WTC11 (cell line): ENCODE data around the gene OIT3.

Source experiments
- CREM ChIP-seq: sonication (generic); formaldehyde crosslinking; IDR thresholded peaks from 2 replicates; pipeline ENCODE4 v1.8.1; 2022; ENCODE audit warnings: mild to moderate bottlenecking, missing genetic modification reagents, moderate library complexity
- FOXJ3 ChIP-seq: sonication (generic); formaldehyde crosslinking; IDR thresholded peaks from 2 replicates; pipeline ENCODE4 v1.9.0; 2021; ENCODE audit warnings: missing genetic modification reagents, mild to moderate bottlenecking, borderline replicate concordance
- FOXK1 ChIP-seq: sonication (generic); formaldehyde crosslinking; IDR thresholded peaks from 2 replicates; pipeline ENCODE4 v1.8.0; 2022; ENCODE audit warnings: mild to moderate bottlenecking, moderate library complexity, missing genetic modification reagents
- KAT7 ChIP-seq: sonication (generic); formaldehyde crosslinking; IDR thresholded peaks from 2 replicates; pipeline ENCODE4 v1.8.1; 2023; ENCODE audit warnings: missing genetic modification reagents, mild to moderate bottlenecking, borderline replicate concordance
- NFYB ChIP-seq: sonication (generic); formaldehyde crosslinking; conservative IDR thresholded peaks from 2 replicates; pipeline ENCODE4 v1.8.0; 2022; ENCODE audit warnings: low read depth, missing genetic modification reagents
- SOX15 ChIP-seq: fragments of 250-450 bp; sonication (Bioruptor Pico); IDR thresholded peaks from 2 replicates; pipeline ENCODE4 v1.9.0; 2021; ENCODE audit warnings: mild to moderate bottlenecking
- TF ChIP-seq, protein P1 (sequence below): sonication (generic); formaldehyde crosslinking; IDR thresholded peaks from 2 replicates; pipeline ENCODE4 v1.8.1; 2023; ENCODE audit warnings: mild to moderate bottlenecking, missing genetic modification reagents, moderate library complexity
- TF ChIP-seq, protein P2 (sequence below): sonication (generic); formaldehyde crosslinking; IDR thresholded peaks from 2 replicates; pipeline ENCODE4 v1.8.1; 2022; ENCODE audit warnings: mild to moderate bottlenecking, moderate library complexity, missing genetic modification reagents
- TF ChIP-seq, protein P3 (sequence below): fragments of 200-600 bp; IDR thresholded peaks from 2 replicates; pipeline ENCODE4 v1.8.0; 2022; ENCODE audit warnings: antibody characterized with exemption
- TF ChIP-seq, protein P4 (sequence below): fragments of 250-450 bp; sonication (Bioruptor Pico); IDR thresholded peaks from 2 replicates; pipeline ENCODE4 v1.9.0; 2021; ENCODE audit warnings: moderate library complexity, mild to moderate bottlenecking, inconsistent platforms, borderline replicate concordance
- TF ChIP-seq, protein P5 (sequence below): sonication (generic); formaldehyde crosslinking; IDR thresholded peaks from 2 replicates; pipeline ENCODE4 v1.8.1; 2023; ENCODE audit warnings: mild to moderate bottlenecking, missing genetic modification reagents
- TF ChIP-seq, protein P6 (sequence below): sonication (generic); formaldehyde crosslinking; IDR thresholded peaks from 2 replicates; pipeline ENCODE4 v1.8.0; 2022; ENCODE audit warnings: mild to moderate bottlenecking, missing genetic modification reagents

DNA sequence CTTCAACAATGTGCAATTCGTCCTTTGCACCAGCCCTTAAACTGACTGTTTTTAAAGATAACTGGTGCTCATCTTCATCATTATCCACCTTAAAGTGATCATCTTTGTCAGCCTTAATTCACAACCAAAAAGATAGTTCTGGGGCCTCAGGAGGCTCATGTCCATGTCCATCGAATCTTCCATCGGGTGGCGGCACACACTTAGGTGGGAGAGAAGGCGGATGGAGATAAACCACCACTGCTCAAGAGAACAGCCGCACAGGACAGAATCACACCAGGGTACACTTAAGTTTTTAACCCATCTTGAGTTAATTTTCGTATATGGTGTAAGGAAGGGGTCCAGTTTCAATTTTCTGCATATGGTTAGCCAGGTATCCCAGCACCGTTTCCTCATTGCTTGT lies 24.8 kb downstream of the OIT3 start:
- TF ChIP-seq, protein P1, sequence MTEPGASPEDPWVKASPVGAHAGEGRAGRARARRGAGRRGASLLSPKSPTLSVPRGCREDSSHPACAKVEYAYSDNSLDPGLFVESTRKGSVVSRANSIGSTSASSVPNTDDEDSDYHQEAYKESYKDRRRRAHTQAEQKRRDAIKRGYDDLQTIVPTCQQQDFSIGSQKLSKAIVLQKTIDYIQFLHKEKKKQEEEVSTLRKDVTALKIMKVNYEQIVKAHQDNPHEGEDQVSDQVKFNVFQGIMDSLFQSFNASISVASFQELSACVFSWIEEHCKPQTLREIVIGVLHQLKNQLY (CRISPR knock-in tag), result no peak
- TF ChIP-seq CREM (no peak), FOXK1 (CRISPR knock-in tag) (no peak), NFYB (no peak), KAT7 (CRISPR knock-in tag) (no peak), SOX15 (CRISPR knock-in tag) (no peak), FOXJ3 (CRISPR knock-in tag) (no peak)
- TF ChIP-seq, protein P2, sequence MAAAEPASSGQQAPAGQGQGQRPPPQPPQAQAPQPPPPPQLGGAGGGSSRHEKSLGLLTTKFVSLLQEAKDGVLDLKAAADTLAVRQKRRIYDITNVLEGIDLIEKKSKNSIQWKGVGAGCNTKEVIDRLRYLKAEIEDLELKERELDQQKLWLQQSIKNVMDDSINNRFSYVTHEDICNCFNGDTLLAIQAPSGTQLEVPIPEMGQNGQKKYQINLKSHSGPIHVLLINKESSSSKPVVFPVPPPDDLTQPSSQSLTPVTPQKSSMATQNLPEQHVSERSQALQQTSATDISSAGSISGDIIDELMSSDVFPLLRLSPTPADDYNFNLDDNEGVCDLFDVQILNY (CRISPR knock-in tag), result no peak
- TF ChIP-seq, protein P3, sequence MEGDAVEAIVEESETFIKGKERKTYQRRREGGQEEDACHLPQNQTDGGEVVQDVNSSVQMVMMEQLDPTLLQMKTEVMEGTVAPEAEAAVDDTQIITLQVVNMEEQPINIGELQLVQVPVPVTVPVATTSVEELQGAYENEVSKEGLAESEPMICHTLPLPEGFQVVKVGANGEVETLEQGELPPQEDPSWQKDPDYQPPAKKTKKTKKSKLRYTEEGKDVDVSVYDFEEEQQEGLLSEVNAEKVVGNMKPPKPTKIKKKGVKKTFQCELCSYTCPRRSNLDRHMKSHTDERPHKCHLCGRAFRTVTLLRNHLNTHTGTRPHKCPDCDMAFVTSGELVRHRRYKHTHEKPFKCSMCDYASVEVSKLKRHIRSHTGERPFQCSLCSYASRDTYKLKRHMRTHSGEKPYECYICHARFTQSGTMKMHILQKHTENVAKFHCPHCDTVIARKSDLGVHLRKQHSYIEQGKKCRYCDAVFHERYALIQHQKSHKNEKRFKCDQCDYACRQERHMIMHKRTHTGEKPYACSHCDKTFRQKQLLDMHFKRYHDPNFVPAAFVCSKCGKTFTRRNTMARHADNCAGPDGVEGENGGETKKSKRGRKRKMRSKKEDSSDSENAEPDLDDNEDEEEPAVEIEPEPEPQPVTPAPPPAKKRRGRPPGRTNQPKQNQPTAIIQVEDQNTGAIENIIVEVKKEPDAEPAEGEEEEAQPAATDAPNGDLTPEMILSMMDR, result no peak
- TF ChIP-seq, protein P4, sequence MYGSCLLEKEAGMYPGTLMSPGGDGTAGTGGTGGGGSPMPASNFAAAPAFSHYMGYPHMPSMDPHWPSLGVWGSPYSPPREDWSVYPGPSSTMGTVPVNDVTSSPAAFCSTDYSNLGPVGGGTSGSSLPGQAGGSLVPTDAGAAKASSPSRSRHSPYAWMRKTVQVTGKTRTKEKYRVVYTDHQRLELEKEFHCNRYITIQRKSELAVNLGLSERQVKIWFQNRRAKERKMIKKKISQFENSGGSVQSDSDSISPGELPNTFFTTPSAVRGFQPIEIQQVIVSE, result no peak
- TF ChIP-seq, protein P5, sequence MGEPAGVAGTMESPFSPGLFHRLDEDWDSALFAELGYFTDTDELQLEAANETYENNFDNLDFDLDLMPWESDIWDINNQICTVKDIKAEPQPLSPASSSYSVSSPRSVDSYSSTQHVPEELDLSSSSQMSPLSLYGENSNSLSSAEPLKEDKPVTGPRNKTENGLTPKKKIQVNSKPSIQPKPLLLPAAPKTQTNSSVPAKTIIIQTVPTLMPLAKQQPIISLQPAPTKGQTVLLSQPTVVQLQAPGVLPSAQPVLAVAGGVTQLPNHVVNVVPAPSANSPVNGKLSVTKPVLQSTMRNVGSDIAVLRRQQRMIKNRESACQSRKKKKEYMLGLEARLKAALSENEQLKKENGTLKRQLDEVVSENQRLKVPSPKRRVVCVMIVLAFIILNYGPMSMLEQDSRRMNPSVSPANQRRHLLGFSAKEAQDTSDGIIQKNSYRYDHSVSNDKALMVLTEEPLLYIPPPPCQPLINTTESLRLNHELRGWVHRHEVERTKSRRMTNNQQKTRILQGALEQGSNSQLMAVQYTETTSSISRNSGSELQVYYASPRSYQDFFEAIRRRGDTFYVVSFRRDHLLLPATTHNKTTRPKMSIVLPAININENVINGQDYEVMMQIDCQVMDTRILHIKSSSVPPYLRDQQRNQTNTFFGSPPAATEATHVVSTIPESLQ (CRISPR knock-in tag), result no peak
- TF ChIP-seq, protein P6, sequence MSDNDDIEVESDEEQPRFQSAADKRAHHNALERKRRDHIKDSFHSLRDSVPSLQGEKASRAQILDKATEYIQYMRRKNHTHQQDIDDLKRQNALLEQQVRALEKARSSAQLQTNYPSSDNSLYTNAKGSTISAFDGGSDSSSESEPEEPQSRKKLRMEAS, result no peak
